Lower lobe of right lung (tissue), 2 donors: ENCODE data around the gene GALC. TPM values are rescaled to one million over a fixed set of nuclear protein-coding genes. Genes with fewer than 3 reads are reported as not detected.

Experiments used
- ATAC-seq, 2 donors: fragments of 200-7000 bp; cut with Tn5 transposase; one replicate each; pipeline ENCODE4 v1.9.1; 2020 to 2022; ENCODE audit warnings: mild to moderate bottlenecking in 2 of 2, moderate library complexity in 2 of 2
- DNase-seq: peaks from one replicate; pipeline ENCODE4 v3.0.0-alpha.2; 2020
- H3K27ac ChIP-seq: fragments of 200-600 bp; one replicate; pipeline ENCODE4 v1.8.0; 2022
- H3K27me3 ChIP-seq: fragments of 200-600 bp; one replicate; pipeline ENCODE4 v1.8.0; 2022; ENCODE audit warnings: low read depth
- H3K36me3 ChIP-seq: fragments of 200-600 bp; one replicate; pipeline ENCODE4 v1.8.0; 2022; ENCODE audit warnings: mild to moderate bottlenecking
- H3K4me1 ChIP-seq: fragments of 200-600 bp; one replicate; pipeline ENCODE4 v1.8.0; 2022
- H3K4me3 ChIP-seq: fragments of 200-600 bp; one replicate; pipeline ENCODE4 v1.8.0; 2022; ENCODE audit warnings: mild to moderate bottlenecking
- H3K9me3 ChIP-seq: fragments of 200-600 bp; one replicate; pipeline ENCODE4 v1.8.0; 2022
- intact Hi-C: fragments of 100-400 bp; cut with DNase I; formaldehyde crosslinking; loops from one replicate; pipeline ENCODE4 v1.11.0; 2022
- total RNA-seq: library from RNA; stranded (reverse); fragmentation: NEBNext Ultra II Directional; extraction: Animal tissue kit (Norgen Biotek cat#: 25700); gene quantifications from one replicate; pipeline ENCODE4 v1.2.1, GENCODE V29; 2021
- TF ChIP-seq, protein P1 (sequence below): fragments of 200-600 bp; IDR thresholded peaks from one replicate; pipeline ENCODE4 v1.8.0; 2022; ENCODE audit warnings: antibody characterized with exemption, mild to moderate bottlenecking
- donor health status: DM: no; HTN: yes; CAD: no; lungs with severe emphysema.

GALC gene
- total RNA-seq, 1 donor from 2014 or later = 59.4 TPM

DNA sequence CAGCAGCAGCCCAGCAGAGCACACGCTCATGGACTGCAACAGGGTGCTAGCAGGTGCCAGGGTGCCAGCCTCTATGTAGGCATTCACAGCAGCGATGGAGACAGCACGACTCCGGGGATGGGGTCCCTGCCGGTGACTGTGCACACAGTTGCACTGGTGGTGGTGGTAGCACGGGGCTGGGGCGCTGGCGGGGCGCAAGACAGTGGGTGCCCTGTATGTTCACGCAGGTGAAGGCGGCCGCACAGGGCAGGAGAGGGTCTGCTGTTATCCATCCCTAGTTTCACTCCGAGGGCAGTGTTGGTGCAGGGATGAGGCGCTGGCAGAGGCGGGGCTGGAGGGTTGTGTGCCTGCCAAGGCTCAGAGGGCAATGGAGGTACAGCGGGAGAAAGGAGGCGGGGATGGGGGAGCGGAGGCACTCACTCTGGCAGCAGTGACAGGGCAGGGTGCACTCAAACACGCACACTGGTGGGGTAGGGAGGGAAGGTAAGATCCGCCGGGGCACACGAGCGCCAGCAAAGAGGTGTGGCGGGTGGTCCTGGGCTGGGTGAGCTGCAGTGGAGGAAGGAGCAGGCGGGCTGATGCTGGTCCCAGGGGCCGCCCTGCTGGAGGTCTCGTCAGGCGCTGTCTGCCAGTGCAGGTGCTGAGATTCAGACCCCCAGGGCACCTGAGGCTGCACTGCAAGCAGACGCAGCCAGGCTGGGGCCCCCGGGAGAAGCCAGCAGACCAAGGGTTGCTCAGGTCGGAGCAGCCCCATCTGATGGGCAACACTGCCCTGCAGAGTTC is 76.7 kb downstream of the GALC start:
- peak in 1 of 2 donors; percentile 21 for ATAC-seq
- H3K27ac ChIP-seq = no peak overlapping the region
- DNase-seq = no peak
- no peaks in the 10 kb centered on the region for H3K36me3 ChIP-seq
- H3K4me3 ChIP-seq = no peak overlapping the region
- TF ChIP-seq, protein P1, sequence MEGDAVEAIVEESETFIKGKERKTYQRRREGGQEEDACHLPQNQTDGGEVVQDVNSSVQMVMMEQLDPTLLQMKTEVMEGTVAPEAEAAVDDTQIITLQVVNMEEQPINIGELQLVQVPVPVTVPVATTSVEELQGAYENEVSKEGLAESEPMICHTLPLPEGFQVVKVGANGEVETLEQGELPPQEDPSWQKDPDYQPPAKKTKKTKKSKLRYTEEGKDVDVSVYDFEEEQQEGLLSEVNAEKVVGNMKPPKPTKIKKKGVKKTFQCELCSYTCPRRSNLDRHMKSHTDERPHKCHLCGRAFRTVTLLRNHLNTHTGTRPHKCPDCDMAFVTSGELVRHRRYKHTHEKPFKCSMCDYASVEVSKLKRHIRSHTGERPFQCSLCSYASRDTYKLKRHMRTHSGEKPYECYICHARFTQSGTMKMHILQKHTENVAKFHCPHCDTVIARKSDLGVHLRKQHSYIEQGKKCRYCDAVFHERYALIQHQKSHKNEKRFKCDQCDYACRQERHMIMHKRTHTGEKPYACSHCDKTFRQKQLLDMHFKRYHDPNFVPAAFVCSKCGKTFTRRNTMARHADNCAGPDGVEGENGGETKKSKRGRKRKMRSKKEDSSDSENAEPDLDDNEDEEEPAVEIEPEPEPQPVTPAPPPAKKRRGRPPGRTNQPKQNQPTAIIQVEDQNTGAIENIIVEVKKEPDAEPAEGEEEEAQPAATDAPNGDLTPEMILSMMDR = no peak
- intact Hi-C loops = no loop called here
- H3K9me3 ChIP-seq = peaks cover 3% of the 10 kb centered on the region
- no peaks in the 10 kb centered on the region for H3K4me1 ChIP-seq
- H3K27me3 ChIP-seq = peaks cover 8% of the 10 kb centered on the region

DNA sequence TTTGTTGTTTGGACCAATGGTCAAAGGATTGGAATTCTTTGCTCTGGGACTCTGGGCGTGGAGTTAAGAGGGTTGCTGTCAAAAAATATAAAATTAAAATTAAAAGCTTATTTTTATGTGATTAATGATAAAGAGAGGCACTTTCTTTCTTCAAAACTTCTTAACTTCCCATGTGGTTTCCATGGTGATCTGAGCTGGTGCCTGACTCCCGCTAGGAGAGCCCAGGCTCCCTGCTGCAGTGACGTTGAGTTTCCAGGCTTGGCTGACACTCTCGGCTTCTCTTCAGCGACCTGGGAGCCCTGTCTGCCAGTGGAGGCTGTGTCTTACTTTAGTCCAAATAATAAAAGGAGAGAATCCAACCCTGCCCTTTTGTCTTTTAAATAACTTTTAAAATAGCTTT is 84.4 kb downstream of the GALC start:
- H3K27ac ChIP-seq = no peak overlapping the region
- intact Hi-C loops = no loop called here
- no peaks in the 10 kb centered on the region for H3K36me3 ChIP-seq
- DNase-seq (no peak), ATAC-seq (no peak)
- TF ChIP-seq, protein P1 = no peak
- no peaks in the 10 kb centered on the region for H3K4me1 ChIP-seq
- peaks cover 6% of the 10 kb centered on the region for H3K9me3 ChIP-seq
- no peak overlapping the region for H3K4me3 ChIP-seq
- no peaks in the 10 kb centered on the region for H3K27me3 ChIP-seq

DNA sequence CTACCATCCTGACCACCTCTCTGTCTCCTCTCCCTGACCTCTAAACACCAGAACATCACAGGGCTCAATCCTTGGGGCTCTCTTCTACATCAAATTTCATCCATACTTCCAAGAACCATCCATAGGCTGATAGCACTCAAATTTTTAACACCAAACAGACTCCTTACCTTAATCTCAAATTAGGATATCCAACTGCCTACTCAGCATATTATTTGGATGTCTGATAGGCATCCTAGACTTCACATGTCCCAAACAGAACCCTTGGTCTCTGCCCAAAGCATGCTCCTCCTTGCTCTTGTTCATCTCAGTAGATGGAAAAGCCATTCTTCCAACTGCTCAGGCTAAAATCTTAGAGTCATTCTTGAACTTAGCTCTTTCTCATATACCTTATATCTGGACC is 91.3 kb downstream of the GALC start:
- TF ChIP-seq, protein P1 = no peak
- no peak for ATAC-seq
- no peaks in the 10 kb centered on the region for H3K4me1 ChIP-seq
- H3K4me3 ChIP-seq = no peak overlapping the region
- no peaks in the 10 kb centered on the region for H3K9me3 ChIP-seq
- DNase-seq = no peak
- H3K27ac ChIP-seq = no peak overlapping the region
- H3K27me3 ChIP-seq = peaks cover 27% of the 10 kb centered on the region
- intact Hi-C loops = no loop called here
- H3K36me3 ChIP-seq = no peaks in the 10 kb centered on the region

DNA sequence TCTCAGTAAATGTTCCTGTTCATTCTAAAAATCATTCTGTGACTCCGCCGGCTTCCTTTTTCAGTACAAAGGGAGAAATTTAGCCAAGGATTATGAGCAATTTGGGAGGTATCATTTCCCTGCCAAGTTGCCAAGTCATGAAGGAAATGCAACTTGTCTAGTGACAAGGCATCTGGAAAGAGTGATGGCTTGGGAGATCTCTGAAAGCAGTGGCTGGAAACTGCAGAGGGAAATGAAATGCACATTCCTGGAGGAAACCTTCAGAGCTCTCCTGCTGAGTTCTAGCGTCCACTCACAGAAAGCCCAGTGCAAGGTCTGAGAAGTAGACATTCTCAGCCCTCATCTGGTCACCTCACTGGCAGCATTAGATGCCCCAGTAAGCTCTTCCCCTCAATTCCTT is 91.7 kb downstream of the GALC start:
- TF ChIP-seq, protein P1 = no peak
- no peaks in the 10 kb centered on the region for H3K9me3 ChIP-seq
- intact Hi-C loops = no loop called here
- no peaks in the 10 kb centered on the region for H3K4me1 ChIP-seq
- no peaks in the 10 kb centered on the region for H3K36me3 ChIP-seq
- H3K27ac ChIP-seq = no peak overlapping the region
- H3K27me3 ChIP-seq = peaks cover 27% of the 10 kb centered on the region
- H3K4me3 ChIP-seq = no peak overlapping the region
- no peak for ATAC-seq
- no peak for DNase-seq

DNA sequence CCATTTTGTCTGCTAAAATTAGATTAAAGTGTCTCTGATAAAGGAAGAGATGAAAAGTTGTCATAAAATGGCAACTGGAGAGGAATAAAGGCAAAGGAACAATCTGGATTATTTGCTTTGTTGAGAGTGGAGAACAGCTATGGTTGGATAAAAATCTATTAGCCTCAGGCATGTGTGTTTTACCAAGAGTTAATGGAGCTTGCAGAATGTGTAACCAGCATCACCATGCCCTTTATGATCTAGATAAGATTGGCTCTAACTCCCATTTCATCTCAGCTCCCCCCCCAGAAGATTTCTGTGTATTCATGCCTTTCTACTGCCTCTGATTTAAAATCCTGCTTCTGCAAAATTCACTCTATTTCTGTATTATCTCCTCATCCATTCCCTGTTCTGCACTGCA is 93.8 kb downstream of the GALC start:
- intact Hi-C loops = loop anchor here (5.0 kb wide), 1 partner anchor 92 kb away; no protein-coding TSS in a partner anchor
- Histone ChIP-seq H3K27ac (no peak overlapping the region), H3K27me3 (peaks cover 27% of the 10 kb centered on the region), H3K36me3 (no peaks in the 10 kb centered on the region), H3K4me1 (no peaks in the 10 kb centered on the region), H3K4me3 (no peak overlapping the region), H3K9me3 (no peaks in the 10 kb centered on the region)
- DNase-seq = no peak
- TF ChIP-seq, protein P1 = no peak
- ATAC-seq = no peak
